ENCODE measurements around the gene CSN3.

Gene CSN3

DNA sequence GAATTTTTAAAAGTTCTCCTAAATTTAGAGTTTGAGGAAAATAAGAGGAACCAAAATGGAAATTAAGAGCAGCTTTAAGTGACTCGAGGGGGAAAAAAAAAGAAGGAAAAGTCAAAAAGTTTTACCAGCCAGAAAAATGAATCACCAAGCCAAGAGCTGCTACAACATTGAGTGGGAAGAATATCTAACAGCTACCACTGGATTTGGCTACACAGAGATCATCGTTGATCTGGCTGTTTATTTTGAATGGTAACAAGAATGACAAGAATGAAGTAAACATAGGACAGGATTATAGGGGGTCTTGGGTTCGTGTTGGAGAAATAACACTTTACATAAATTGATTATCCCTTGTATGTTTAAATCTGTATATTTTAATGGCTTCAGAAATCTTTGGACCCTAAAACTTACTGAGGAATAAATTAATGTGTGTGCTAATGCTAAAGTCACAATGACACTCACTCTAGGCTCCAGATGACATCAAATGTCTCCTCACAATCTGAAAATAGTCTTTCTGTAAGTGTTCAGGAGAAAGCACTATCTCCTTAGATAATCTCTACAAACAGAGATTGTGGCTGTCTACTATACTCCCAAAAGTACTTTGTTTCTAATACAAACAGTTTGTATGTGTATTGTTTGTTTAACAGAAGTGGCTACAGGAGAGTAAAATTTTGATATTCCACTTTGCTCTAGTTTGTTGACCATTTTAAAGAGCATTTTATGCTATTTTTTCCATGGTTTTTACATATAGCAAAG, 3.1 kb upstream of the CSN3 start:
- CTCF ChIA-PET = interaction anchor here (0.7 kb wide), 1 partner anchor 313 kb away, joined by 4 read pairs; no protein-coding TSS in a partner anchor
- TF ChIP-seq ZNF791 (tag by site-specific recombination; IDR thresholded peaks at IDR 0.05) (no peak), ZNF629 (tag by site-specific recombination; IDR thresholded peaks at IDR 0.05) (no peak)
- no peaks in the 10 kb centered on the region for H3K4me1 ChIP-seq (ENCODE audit: control insufficient read depth, insufficient read depth, low read length)
- H3K4me3 ChIP-seq (ENCODE audit: low read depth, low read length) = no peak overlapping the region
- no peak overlapping the region for H3K27ac ChIP-seq (ENCODE audit: extremely low read depth, low read depth, low read length)
- no peaks in the 10 kb centered on the region for H3K9me3 ChIP-seq (ENCODE audit: control insufficient read depth, insufficient read depth, low read depth, low read length)
- POLR2A ChIA-PET = no interaction called here
- no peaks in the 10 kb centered on the region for H3K36me3 ChIP-seq (ENCODE audit: control insufficient read depth in 2 of 2, insufficient read depth in 1 of 2, low read length in 2 of 2)

- H3K27ac ChIP-seq (ENCODE audit: extremely low read depth, low read depth, low read length) = no peak overlapping the region
- no peaks in the 10 kb centered on the region for H3K36me3 ChIP-seq (ENCODE audit: control insufficient read depth in 2 of 2, insufficient read depth in 1 of 2, low read length in 2 of 2)
- no peak overlapping the region for H3K4me3 ChIP-seq (ENCODE audit: low read depth, low read length)
- no peaks in the 10 kb centered on the region for H3K9me3 ChIP-seq (ENCODE audit: control insufficient read depth, insufficient read depth, low read depth, low read length)
- no peaks in the 10 kb centered on the region for H3K4me1 ChIP-seq (ENCODE audit: control insufficient read depth, insufficient read depth, low read length)
- POLR2A ChIA-PET = no interaction called here
- CTCF ChIA-PET = no interaction called here
- TF ChIP-seq ZNF585B (tag by site-specific recombination; IDR thresholded peaks at IDR 0.05) (no peak), KLF10 (tag by site-specific recombination; IDR thresholded peaks at IDR 0.05) (no peak), ZNF561 (tag by site-specific recombination; IDR thresholded peaks at IDR 0.05; ENCODE audit: borderline replicate concordance) (no peak), ZNF677 (tag by site-specific recombination; IDR thresholded peaks at IDR 0.05) (no peak), ZNF777 (tag by site-specific recombination; IDR thresholded peaks at IDR 0.05; ENCODE audit: borderline replicate concordance) (no peak), ZNF423 (tag by site-specific recombination; IDR thresholded peaks at IDR 0.05) (no peak), ZNF571 (tag by site-specific recombination; IDR thresholded peaks at IDR 0.05) (no peak), ZXDB (tag by site-specific recombination; IDR thresholded peaks at IDR 0.05) (no peak), ZNF16 (tag by site-specific recombination; IDR thresholded peaks at IDR 0.05; ENCODE audit: low read depth) (no peak), ZNF639 (tag by site-specific recombination; IDR thresholded peaks at IDR 0.05) (no peak), SCRT1 (tag by site-specific recombination; IDR thresholded peaks at IDR 0.05; ENCODE audit: borderline replicate concordance) (no peak), FEZF1 (tag by site-specific recombination; IDR thresholded peaks at IDR 0.05) (no peak), TRIM28 (IDR thresholded peaks at IDR 0.05; ENCODE audit: borderline replicate concordance, low read length) (no peak), ZNF785 (tag by site-specific recombination; IDR thresholded peaks at IDR 0.05) (no peak), ZNF362 (tag by site-specific recombination; IDR thresholded peaks at IDR 0.05) (no peak), SP2 (tag by site-specific recombination; IDR thresholded peaks at IDR 0.05) (no peak), ZNF768 (tag by site-specific recombination; IDR thresholded peaks at IDR 0.05) (no peak)
- TF ChIP-seq, protein P1, sequence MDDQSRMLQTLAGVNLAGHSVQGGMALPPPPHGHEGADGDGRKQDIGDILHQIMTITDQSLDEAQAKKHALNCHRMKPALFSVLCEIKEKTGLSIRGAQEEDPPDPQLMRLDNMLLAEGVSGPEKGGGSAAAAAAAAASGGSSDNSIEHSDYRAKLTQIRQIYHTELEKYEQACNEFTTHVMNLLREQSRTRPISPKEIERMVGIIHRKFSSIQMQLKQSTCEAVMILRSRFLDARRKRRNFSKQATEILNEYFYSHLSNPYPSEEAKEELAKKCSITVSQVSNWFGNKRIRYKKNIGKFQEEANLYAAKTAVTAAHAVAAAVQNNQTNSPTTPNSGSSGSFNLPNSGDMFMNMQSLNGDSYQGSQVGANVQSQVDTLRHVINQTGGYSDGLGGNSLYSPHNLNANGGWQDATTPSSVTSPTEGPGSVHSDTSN (CRISPR knock-in tag; IDR thresholded peaks at IDR 0.05) = no peak
- TF ChIP-seq, protein P2, sequence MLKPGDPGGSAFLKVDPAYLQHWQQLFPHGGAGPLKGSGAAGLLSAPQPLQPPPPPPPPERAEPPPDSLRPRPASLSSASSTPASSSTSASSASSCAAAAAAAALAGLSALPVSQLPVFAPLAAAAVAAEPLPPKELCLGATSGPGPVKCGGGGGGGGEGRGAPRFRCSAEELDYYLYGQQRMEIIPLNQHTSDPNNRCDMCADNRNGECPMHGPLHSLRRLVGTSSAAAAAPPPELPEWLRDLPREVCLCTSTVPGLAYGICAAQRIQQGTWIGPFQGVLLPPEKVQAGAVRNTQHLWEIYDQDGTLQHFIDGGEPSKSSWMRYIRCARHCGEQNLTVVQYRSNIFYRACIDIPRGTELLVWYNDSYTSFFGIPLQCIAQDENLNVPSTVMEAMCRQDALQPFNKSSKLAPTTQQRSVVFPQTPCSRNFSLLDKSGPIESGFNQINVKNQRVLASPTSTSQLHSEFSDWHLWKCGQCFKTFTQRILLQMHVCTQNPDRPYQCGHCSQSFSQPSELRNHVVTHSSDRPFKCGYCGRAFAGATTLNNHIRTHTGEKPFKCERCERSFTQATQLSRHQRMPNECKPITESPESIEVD (tag by site-specific recombination; IDR thresholded peaks at IDR 0.05) = no peak
- TF ChIP-seq, protein P3, sequence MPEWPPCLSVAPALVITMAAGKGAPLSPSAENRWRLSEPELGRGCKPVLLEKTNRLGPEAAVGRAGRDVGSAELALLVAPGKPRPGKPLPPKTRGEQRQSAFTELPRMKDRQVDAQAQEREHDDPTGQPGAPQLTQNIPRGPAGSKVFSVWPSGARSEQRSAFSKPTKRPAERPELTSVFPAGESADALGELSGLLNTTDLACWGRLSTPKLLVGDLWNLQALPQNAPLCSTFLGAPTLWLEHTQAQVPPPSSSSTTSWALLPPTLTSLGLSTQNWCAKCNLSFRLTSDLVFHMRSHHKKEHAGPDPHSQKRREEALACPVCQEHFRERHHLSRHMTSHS (tag by site-specific recombination; IDR thresholded peaks at IDR 0.05) = no peak
Observed at GRCh38 chr4:70239884-70240591, 2.4 kb upstream of the CSN3 start.
